Astrocyte (in vitro differentiated cells and primary cell): ENCODE measurements around the gene STAC2. TPM values are rescaled to one million over a fixed set of nuclear protein-coding genes. Genes with fewer than 3 reads are reported as not detected.
"Not testable (repeated sequence)": the region's sequence is repeated elsewhere in the genome, so short reads cannot be mapped to it uniquely, and the experiment has no call there.

Experiments
- DNase-seq: peaks from one replicate; pipeline ENCODE4 v3.0.0-alpha.2; 2010; ENCODE audit warnings: low read depth
- FAIRE-seq: peaks from 2 replicates; lab custom pipeline; 2011; peaks lifted over from hg19 to GRCh38; lab: Jason Lieb, UNC
- H2AFZ ChIP-seq: 2 replicates; pipeline ENCODE4 v1.6.0; 2012; ENCODE audit warnings: low read depth, low read length, inconsistent platforms
- H3K27ac ChIP-seq: 2 replicates; pipeline ENCODE4 v1.5.1; 2011; ENCODE audit warnings: low read depth, low read length, inconsistent platforms
- H3K27me3 ChIP-seq: 2 replicates; pipeline ENCODE4 v1.6.0; 2011; ENCODE audit warnings: low read length, inconsistent platforms; ENCODE audit not compliant: insufficient read depth
- H3K36me3 ChIP-seq: 2 replicates; pipeline ENCODE4 v1.5.1; 2011; ENCODE audit warnings: low read length, inconsistent platforms; ENCODE audit not compliant: insufficient read depth
- H3K4me1 ChIP-seq: 2 replicates; pipeline ENCODE4 v1.5.1; 2011; ENCODE audit warnings: low read length, inconsistent platforms; ENCODE audit not compliant: insufficient read depth
- H3K4me2 ChIP-seq: 2 replicates; pipeline ENCODE4 v1.6.0; 2012; ENCODE audit warnings: low read length, inconsistent platforms
- H3K4me3 ChIP-seq: 2 replicates; pipeline ENCODE4 v1.5.1; 2011; ENCODE audit warnings: low read depth, mild to moderate bottlenecking, low read length, inconsistent platforms; ENCODE audit not compliant: insufficient read depth
- H3K79me2 ChIP-seq: 2 replicates; pipeline ENCODE4 v1.6.0; 2012; ENCODE audit warnings: mild to moderate bottlenecking, low read length, inconsistent platforms; ENCODE audit not compliant: insufficient read depth
- H3K9ac ChIP-seq: 2 replicates; pipeline ENCODE4 v1.6.0; 2012; ENCODE audit warnings: mild to moderate bottlenecking, low read length, inconsistent platforms
- H3K9me3 ChIP-seq: 2 replicates; pipeline ENCODE4 v1.5.1; 2012; ENCODE audit warnings: low read depth, mild to moderate bottlenecking, low read length, inconsistent platforms; ENCODE audit not compliant: insufficient read depth
- H4K20me1 ChIP-seq: 2 replicates; pipeline ENCODE4 v1.6.0; 2012; ENCODE audit warnings: low read length, inconsistent platforms; ENCODE audit not compliant: insufficient read depth
- H3K27ac Mint-ChIP-seq: one replicate; pipeline ENCODE4 v1.8.0; 2021; ENCODE audit warnings: mild to moderate bottlenecking, mixed read lengths; ENCODE audit not compliant: unreplicated experiment
- H3K27me3 Mint-ChIP-seq: one replicate; pipeline ENCODE4 v1.8.0; 2021; ENCODE audit warnings: low read depth, mixed read lengths; ENCODE audit not compliant: unreplicated experiment
- H3K36me3 Mint-ChIP-seq: one replicate; pipeline ENCODE4 v1.8.0; 2021; ENCODE audit warnings: low read depth, mixed read lengths; ENCODE audit not compliant: unreplicated experiment
- H3K4me1 Mint-ChIP-seq: one replicate; pipeline ENCODE4 v1.8.0; 2021; ENCODE audit warnings: low read depth, mixed read lengths; ENCODE audit not compliant: unreplicated experiment
- H3K4me3 Mint-ChIP-seq: one replicate; pipeline ENCODE4 v1.8.0; 2021; ENCODE audit warnings: mild to moderate bottlenecking, moderate library complexity, mixed read lengths; ENCODE audit not compliant: unreplicated experiment
- H3K9me3 Mint-ChIP-seq: one replicate; pipeline ENCODE4 v1.8.0; 2021; ENCODE audit warnings: mild to moderate bottlenecking, mixed read lengths; ENCODE audit not compliant: unreplicated experiment
- EZH2 ChIP-seq: IDR thresholded peaks from 2 replicates; pipeline ENCODE4 v1.6.1; 2012; ENCODE audit warnings: mild to moderate bottlenecking, low read length, inconsistent platforms; ENCODE audit not compliant: insufficient read depth
- total RNA-seq: library from RNA; stranded (reverse); gene quantifications from 2 replicates; pipeline ENCODE4 v1.2.1, GENCODE V29; 2021
- TF ChIP-seq, protein P1 (sequence below): IDR thresholded peaks from 2 replicates; pipeline ENCODE4 v1.5.1; 2011; ENCODE audit warnings: low read depth, mild to moderate bottlenecking, inconsistent platforms, low read length, moderate library complexity; ENCODE audit not compliant: insufficient read depth

The STAC2 gene
- total RNA-seq, 1 donor from 2014 or later, result not detected

DNA sequence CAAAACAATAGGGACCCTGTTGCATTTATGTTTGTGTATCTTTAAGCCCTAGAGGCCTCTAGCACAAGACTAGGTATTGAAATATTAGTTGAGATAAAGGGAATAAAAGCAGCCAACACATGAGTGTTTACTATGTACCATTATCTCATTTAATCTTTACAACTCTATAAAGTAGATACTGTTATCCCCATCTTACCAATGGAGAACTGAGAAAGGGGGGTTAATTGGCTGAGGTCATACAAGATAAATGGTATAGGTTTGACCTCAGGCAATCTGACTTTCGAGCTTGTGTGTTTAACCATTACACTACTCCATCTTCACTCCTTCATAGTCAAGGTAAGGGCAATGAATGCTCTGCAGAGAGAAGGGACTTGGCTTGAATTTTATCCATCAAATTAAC is 26.3 kb upstream of the STAC2 start:
- Histone ChIP-seq H4K20me1 (no peaks in the 10 kb centered on the region), H3K27ac (no peak overlapping the region), H2AFZ (no peak overlapping the region), H3K79me2 (no peaks in the 10 kb centered on the region), H3K4me1 (no peaks in the 10 kb centered on the region), H3K4me2 (no peak overlapping the region), H3K9ac (no peak overlapping the region), H3K27me3 (no peaks in the 10 kb centered on the region), H3K36me3 (no peaks in the 10 kb centered on the region), H3K9me3 (no peaks in the 10 kb centered on the region), H3K4me3 (no peak overlapping the region)
- Mint-ChIP-seq H3K27ac (no peak overlapping the region), H3K9me3 (no peaks in the 10 kb centered on the region), H3K27me3 (no peaks in the 10 kb centered on the region), H3K4me3 (no peak overlapping the region), H3K36me3 (peaks cover 6% of the 10 kb centered on the region), H3K4me1 (no peaks in the 10 kb centered on the region)
- no peak for DNase-seq
- FAIRE-seq, result no peak
- TF ChIP-seq, protein P1, sequence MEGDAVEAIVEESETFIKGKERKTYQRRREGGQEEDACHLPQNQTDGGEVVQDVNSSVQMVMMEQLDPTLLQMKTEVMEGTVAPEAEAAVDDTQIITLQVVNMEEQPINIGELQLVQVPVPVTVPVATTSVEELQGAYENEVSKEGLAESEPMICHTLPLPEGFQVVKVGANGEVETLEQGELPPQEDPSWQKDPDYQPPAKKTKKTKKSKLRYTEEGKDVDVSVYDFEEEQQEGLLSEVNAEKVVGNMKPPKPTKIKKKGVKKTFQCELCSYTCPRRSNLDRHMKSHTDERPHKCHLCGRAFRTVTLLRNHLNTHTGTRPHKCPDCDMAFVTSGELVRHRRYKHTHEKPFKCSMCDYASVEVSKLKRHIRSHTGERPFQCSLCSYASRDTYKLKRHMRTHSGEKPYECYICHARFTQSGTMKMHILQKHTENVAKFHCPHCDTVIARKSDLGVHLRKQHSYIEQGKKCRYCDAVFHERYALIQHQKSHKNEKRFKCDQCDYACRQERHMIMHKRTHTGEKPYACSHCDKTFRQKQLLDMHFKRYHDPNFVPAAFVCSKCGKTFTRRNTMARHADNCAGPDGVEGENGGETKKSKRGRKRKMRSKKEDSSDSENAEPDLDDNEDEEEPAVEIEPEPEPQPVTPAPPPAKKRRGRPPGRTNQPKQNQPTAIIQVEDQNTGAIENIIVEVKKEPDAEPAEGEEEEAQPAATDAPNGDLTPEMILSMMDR, result no peak
- no peak for TF ChIP-seq EZH2

GRCh38 chr17:39250076-39250475 is 24.3 kb upstream of the STAC2 start:
- H3K27me3 ChIP-seq, H3K27ac Mint-ChIP-seq, H3K79me2 ChIP-seq, FAIRE-seq, H3K27ac ChIP-seq, H3K9ac ChIP-seq, H3K36me3 Mint-ChIP-seq, H2AFZ ChIP-seq, H3K4me2 ChIP-seq, H3K4me1 Mint-ChIP-seq, H3K9me3 Mint-ChIP-seq, H4K20me1 ChIP-seq, H3K4me3 Mint-ChIP-seq, DNase-seq, H3K4me3 ChIP-seq, H3K36me3 ChIP-seq, H3K27me3 Mint-ChIP-seq, H3K9me3 ChIP-seq, H3K4me1 ChIP-seq: not testable (repeated sequence)

GRCh38 chr17:39246274-39246673 is 20.5 kb upstream of the STAC2 start:
- peaks cover 2% of the 10 kb centered on the region for H3K4me1 Mint-ChIP-seq
- H3K27me3 Mint-ChIP-seq, result no peaks in the 10 kb centered on the region
- Histone ChIP-seq H3K4me1 (no peaks in the 10 kb centered on the region), H3K4me3 (no peak overlapping the region), H3K4me2 (no peak overlapping the region), H3K9me3 (no peaks in the 10 kb centered on the region), H2AFZ (no peak overlapping the region), H3K36me3 (no peaks in the 10 kb centered on the region), H4K20me1 (peaks cover 4% of the 10 kb centered on the region), H3K27me3 (no peaks in the 10 kb centered on the region), H3K27ac (no peak overlapping the region), H3K9ac (no peak overlapping the region), H3K79me2 (no peaks in the 10 kb centered on the region)
- no peak overlapping the region for H3K27ac Mint-ChIP-seq
- no peaks in the 10 kb centered on the region for H3K9me3 Mint-ChIP-seq
- H3K4me3 Mint-ChIP-seq, result no peak overlapping the region
- TF ChIP-seq EZH2, result no peak
- TF ChIP-seq, protein P1, result no peak
- FAIRE-seq (no peak), DNase-seq (no peak)
- no peaks in the 10 kb centered on the region for H3K36me3 Mint-ChIP-seq
